22Rv1 (cell line): Measurements from ENCODE around the gene LRRK1.

ENCODE experiments used
- ZFX ChIP-seq: fragments of 450-650 bp; IDR thresholded peaks from 2 replicates; pipeline ENCODE4 v1.6.1; 2017; ENCODE audit warnings: antibody characterized with exemption, borderline replicate concordance
- TF ChIP-seq, protein P1 (sequence below): fragments of 450-650 bp; IDR thresholded peaks from 2 replicates; pipeline ENCODE4 v1.5.1; 2017; ENCODE audit warnings: mild to moderate bottlenecking

DNA sequence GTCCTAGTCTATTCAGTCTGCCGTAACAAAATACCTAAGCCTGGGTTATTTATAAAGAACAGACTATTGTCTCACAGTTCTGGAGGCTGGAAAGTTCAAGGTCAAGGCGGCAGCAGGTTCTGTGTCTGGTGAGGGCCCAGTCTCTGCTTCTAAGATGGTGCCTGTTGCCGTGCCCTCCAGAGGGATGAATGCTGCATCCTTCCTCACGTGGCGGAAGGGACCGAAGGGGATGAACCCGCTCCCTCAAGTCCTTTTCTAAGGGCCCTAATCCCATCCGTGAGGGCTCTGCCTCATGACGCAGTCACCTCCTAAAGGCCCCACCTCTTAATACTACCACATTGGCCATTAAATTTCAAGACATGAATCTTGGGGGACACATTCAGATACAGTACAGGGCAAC, 199.0 kb downstream of the LRRK1 start:
- TF ChIP-seq, protein P1, sequence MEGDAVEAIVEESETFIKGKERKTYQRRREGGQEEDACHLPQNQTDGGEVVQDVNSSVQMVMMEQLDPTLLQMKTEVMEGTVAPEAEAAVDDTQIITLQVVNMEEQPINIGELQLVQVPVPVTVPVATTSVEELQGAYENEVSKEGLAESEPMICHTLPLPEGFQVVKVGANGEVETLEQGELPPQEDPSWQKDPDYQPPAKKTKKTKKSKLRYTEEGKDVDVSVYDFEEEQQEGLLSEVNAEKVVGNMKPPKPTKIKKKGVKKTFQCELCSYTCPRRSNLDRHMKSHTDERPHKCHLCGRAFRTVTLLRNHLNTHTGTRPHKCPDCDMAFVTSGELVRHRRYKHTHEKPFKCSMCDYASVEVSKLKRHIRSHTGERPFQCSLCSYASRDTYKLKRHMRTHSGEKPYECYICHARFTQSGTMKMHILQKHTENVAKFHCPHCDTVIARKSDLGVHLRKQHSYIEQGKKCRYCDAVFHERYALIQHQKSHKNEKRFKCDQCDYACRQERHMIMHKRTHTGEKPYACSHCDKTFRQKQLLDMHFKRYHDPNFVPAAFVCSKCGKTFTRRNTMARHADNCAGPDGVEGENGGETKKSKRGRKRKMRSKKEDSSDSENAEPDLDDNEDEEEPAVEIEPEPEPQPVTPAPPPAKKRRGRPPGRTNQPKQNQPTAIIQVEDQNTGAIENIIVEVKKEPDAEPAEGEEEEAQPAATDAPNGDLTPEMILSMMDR = no peak
- no peak for TF ChIP-seq ZFX
